Upper lobe of left lung (tissue), 4 donors: ENCODE results near the gene EBP.

Experiments
- CTCF ChIP-seq, 6 experiments: fragments of 450-650 bp in 4 of 6; fragments of 200-600 bp in 2 of 6; sonication (generic) in 2 of 6; IDR thresholded peaks; one replicate each; pipeline ENCODE4 v1.5.1; 2016 to 2019; ENCODE audit warnings: antibody characterized with exemption in 6 of 6
- EP300 ChIP-seq, 4 donors: sonication (generic); formaldehyde crosslinking; IDR thresholded peaks; one replicate each; pipeline ENCODE4 v1.5.1; 2017; ENCODE audit warnings: antibody characterized with exemption in 4 of 4, control low read depth in 2 of 4
- POLR2A ChIP-seq, 4 donors: fragments of 450-650 bp; IDR thresholded peaks; one replicate each; pipeline ENCODE4 v1.5.1; 2016 to 2017; ENCODE audit warnings: antibody characterized with exemption in 4 of 4, mild to moderate bottlenecking in 2 of 4
- POLR2AphosphoS5 ChIP-seq, 2 donors: sonication (generic); formaldehyde crosslinking; IDR thresholded peaks; one replicate each; pipeline ENCODE4 v1.5.1; 2017; ENCODE audit warnings: antibody characterized with exemption in 2 of 2

- TF ChIP-seq CTCF (IDR thresholded peaks at IDR 0.05) (no peak), POLR2A (IDR thresholded peaks at IDR 0.05) (no peak), EP300 (IDR thresholded peaks at IDR 0.05) (no peak), POLR2AphosphoS5 (IDR thresholded peaks at IDR 0.05) (no peak)
Observed at GRCh38 chrX:48492293-48492910, 29.2 kb upstream of the EBP start.
